Peyer's patch (tissue), 4 donors: ENCODE measurements around the gene HNRNPLL.

Experiments
- CTCF ChIP-seq, 6 experiments: fragments of 450-650 bp in 4 of 6; fragments of 200-600 bp in 2 of 6; sonication (generic) in 1 of 6; IDR thresholded peaks; one replicate each; pipeline ENCODE4 v1.5.1; 2017 to 2019; ENCODE audit warnings: antibody characterized with exemption in 6 of 6, mild to moderate bottlenecking in 3 of 6, moderate library complexity in 1 of 6
- POLR2A ChIP-seq, 2 donors: fragments of 450-650 bp; IDR thresholded peaks; one replicate each; pipeline ENCODE4 v1.5.1; 2017; ENCODE audit warnings: antibody characterized with exemption in 2 of 2, mild to moderate bottlenecking in 2 of 2, moderate library complexity in 2 of 2

- TF ChIP-seq CTCF (IDR thresholded peaks at IDR 0.05) (no peak), POLR2A (IDR thresholded peaks at IDR 0.05) (no peak)
These were observed 19.2 kb downstream of the HNRNPLL start for GRCh38 chr2:38583524-38583923.
